Breast epithelium (tissue), 4 donors: Measurements from ENCODE around the gene PPP5C. TPM values are rescaled to one million over a fixed set of nuclear protein-coding genes. Genes with fewer than 3 reads are reported as not detected.
"Not testable (repeated sequence)": the region's sequence is repeated elsewhere in the genome, so short reads cannot be mapped to it uniquely, and the experiment has no call there.

Experiments
- DNase-seq, 2 donors: peaks; one replicate each; pipeline ENCODE4 v3.0.0-alpha.2; 2019; ENCODE audit warnings: low spot score in 2 of 2
- H3K27ac ChIP-seq, 2 donors: fragments of 200-600 bp; sonication (generic) in 1 of 2; one replicate each; pipeline ENCODE4 v1.5.1; 2016 to 2019; ENCODE audit warnings: mild to moderate bottlenecking in 1 of 2
- H3K27me3 ChIP-seq, 2 donors: fragments of 200-600 bp; sonication (generic) in 1 of 2; one replicate each; pipeline versions ENCODE4 v1.5.1 to v1.6.0; 2017 to 2019; ENCODE audit warnings: control low read depth in 1 of 2, mild to moderate bottlenecking in 1 of 2
- H3K36me3 ChIP-seq: fragments of 200-600 bp; one replicate; pipeline ENCODE4 v1.5.1; 2019
- H3K4me1 ChIP-seq, 2 donors: fragments of 200-600 bp; sonication (generic); one replicate each; pipeline ENCODE4 v1.5.1; 2016 to 2019; ENCODE audit warnings: control low read depth in 1 of 2
- H3K4me3 ChIP-seq, 3 donors: fragments of 200-600 bp; sonication (generic); 1 replicate in 2 of 3; 2 replicates in 1 of 3; pipeline ENCODE4 v1.5.1; 2016 to 2019; ENCODE audit warnings: mild to moderate bottlenecking in 3 of 3, moderate library complexity in 2 of 3
- H3K9me3 ChIP-seq, 2 donors: fragments of 200-600 bp; sonication (generic) in 1 of 2; one replicate each; pipeline ENCODE4 v1.5.1; 2016 to 2019; ENCODE audit warnings: control low read depth in 1 of 2
- POLR2A ChIP-seq: fragments of 450-650 bp; IDR thresholded peaks from one replicate; pipeline ENCODE4 v1.6.1; 2016; ENCODE audit warnings: antibody characterized with exemption, mild to moderate bottlenecking, moderate library complexity
- POLR2AphosphoS5 ChIP-seq, 3 donors: sonication (generic); formaldehyde crosslinking; IDR thresholded peaks; one replicate each; pipeline ENCODE4 v1.6.1; 2017; ENCODE audit warnings: antibody characterized with exemption in 3 of 3
- intact Hi-C: fragments of 100-400 bp; cut with DNase I; formaldehyde crosslinking; loops from one replicate; pipeline ENCODE4 v1.15.1; 2023; ENCODE audit warnings: low total_unique reads
- total RNA-seq, 3 donors: library from RNA; depleted of rRNA; stranded (reverse); fragments of >200 nt; gene quantifications; one replicate each; pipeline ENCODE4 v1.1.0, GENCODE V29; 2016
- TF ChIP-seq, protein P1 (sequence below), 3 donors: fragments of 450-650 bp; IDR thresholded peaks; one replicate each; pipeline ENCODE4 v1.5.1; 2016 to 2017; ENCODE audit warnings: antibody characterized with exemption in 3 of 3, mild to moderate bottlenecking in 3 of 3, moderate library complexity in 3 of 3

The PPP5C gene
- total RNA-seq, 3 donors from 2014 or later = 41.3 to 72.4 (median 58.7) TPM

DNA sequence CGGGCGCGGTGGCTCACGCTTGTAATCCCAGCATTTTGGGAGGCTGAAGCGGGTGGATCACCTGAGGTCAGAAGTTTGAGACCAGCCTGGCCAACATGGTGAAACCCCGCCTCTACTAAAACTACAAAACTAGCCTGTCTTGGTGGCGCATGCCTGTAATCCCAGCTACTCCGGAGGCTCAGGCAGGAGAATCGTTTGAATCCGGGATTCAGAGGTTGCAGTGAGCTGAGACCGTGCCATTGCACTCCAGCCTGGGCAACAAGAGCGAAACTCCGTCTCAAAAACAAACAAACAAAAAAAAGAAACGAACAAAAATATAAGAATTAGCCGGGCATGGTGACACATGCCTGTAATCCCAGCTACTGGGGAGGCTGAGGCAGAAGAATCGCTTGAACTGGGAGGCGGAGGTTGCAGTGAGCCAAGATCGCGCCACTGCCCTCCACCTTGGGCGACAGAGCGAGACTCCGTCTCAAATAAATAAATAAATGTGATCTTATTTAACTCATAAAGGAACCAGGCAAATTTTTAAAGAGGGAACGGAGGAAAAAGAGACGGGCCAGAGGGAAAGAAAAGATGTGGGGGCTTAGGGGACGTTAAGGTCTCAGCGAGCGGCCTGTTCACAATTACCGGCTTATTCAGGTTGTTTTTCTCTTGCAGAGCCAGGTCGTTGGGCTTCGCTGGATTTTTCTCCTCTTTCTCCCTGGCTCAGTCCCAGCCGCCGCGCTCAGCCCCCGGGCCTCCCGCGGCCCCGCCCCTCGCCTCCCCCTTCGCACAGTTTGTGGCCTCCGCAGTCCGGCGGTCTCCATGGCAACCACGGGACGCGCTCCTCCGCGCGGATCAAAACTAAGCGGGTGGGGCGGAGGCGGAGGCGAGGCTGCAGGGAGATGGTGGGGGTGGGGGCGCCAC, 69.2 kb downstream of the PPP5C start:
- intact Hi-C loops, H3K36me3 ChIP-seq, H3K9me3 ChIP-seq, H3K27me3 ChIP-seq, H3K4me1 ChIP-seq: not testable (repeated sequence)
- Histone ChIP-seq H3K27ac (peak overlapping the region; percentile 79 to 82), H3K4me3 (peak overlapping the region; percentile 28 to 65 (median 47))
- peak; percentile 76 to 79 for DNase-seq
- TF ChIP-seq POLR2AphosphoS5 (IDR thresholded peaks at IDR 0.05) = peak in 1 of 3 donors; percentile 49

DNA sequence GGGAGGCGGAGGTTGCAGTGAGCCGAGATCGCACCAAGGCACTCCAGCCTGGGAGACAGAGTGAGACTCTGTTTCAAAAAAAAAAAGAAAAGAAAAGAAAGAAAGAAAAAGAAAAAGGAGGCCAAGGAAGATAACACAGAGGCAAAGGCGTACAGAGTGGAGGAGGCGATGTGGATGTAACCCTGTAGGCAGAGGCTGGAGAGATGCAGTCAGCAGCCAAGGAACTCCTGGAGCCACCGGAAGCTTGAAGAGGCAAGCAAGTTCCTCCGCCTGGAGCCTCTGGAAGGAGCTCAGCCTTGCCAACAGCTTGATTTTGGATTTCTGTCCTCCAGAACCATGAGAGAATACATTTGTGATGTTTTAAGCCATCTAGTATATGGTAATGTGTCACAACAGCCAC, 73.2 kb downstream of the PPP5C start:
- no peak for DNase-seq
- H3K9me3 ChIP-seq = no peaks in the 10 kb centered on the region
- H3K4me3 ChIP-seq = no peak overlapping the region
- no peaks in the 10 kb centered on the region for H3K36me3 ChIP-seq
- intact Hi-C loops = no loop called here
- TF ChIP-seq, protein P1, sequence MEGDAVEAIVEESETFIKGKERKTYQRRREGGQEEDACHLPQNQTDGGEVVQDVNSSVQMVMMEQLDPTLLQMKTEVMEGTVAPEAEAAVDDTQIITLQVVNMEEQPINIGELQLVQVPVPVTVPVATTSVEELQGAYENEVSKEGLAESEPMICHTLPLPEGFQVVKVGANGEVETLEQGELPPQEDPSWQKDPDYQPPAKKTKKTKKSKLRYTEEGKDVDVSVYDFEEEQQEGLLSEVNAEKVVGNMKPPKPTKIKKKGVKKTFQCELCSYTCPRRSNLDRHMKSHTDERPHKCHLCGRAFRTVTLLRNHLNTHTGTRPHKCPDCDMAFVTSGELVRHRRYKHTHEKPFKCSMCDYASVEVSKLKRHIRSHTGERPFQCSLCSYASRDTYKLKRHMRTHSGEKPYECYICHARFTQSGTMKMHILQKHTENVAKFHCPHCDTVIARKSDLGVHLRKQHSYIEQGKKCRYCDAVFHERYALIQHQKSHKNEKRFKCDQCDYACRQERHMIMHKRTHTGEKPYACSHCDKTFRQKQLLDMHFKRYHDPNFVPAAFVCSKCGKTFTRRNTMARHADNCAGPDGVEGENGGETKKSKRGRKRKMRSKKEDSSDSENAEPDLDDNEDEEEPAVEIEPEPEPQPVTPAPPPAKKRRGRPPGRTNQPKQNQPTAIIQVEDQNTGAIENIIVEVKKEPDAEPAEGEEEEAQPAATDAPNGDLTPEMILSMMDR (IDR thresholded peaks at IDR 0.05) = no peak
- TF ChIP-seq POLR2A (no peak), POLR2AphosphoS5 (IDR thresholded peaks at IDR 0.05) (no peak)
- no peak overlapping the region for H3K27ac ChIP-seq
- no peaks in the 10 kb centered on the region for H3K4me1 ChIP-seq
- H3K27me3 ChIP-seq = no peaks in the 10 kb centered on the region

DNA sequence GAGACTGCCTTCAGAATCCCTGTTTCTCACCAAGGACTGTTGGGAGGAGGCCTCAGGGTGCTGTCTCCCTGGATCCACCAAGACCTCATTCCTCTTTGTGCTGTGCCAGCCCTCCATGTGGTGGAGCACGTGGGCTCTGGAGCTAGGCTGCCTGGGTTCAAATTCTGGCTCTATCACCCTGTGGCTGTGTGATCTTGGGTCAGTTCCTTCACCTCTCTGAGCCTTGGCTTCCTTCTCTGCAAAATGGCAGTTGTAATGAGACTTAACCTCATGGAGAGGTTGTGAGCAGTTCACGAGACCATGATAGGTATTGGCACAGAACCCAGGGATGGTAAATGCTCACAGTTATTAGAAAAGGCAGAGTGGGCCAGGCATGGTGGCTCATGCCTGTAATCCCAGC, 75.5 kb downstream of the PPP5C start:
- Histone ChIP-seq H3K4me1 (no peaks in the 10 kb centered on the region), H3K27ac (no peak overlapping the region), H3K4me3 (no peak overlapping the region), H3K27me3 (no peaks in the 10 kb centered on the region), H3K9me3 (no peaks in the 10 kb centered on the region), H3K36me3 (no peaks in the 10 kb centered on the region)
- DNase-seq = no peak
- TF ChIP-seq POLR2AphosphoS5 (IDR thresholded peaks at IDR 0.05) = no peak
- TF ChIP-seq POLR2A = no peak
- TF ChIP-seq, protein P1 (IDR thresholded peaks at IDR 0.05) = no peak
- intact Hi-C loops = no loop called here

DNA sequence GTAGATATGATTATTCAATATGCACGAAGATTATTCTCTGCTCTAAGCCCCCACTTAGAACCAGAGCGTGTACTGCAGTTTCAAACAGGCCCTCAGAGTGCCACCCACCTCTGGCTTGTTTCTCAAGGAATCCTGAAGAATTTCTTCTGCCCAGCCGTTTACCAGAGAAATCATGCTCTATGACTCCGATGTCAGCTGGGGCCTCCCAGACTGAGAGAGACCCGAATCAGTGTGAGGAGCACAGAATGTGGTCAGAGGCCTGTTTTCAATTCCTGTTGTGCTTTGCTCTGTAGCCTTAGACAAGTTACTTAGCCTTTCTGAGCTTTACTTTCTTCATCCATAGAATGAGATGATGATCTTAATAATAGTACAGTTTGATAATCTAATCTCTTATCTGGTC, 76.3 kb downstream of the PPP5C start:
- Histone ChIP-seq H3K36me3 (no peaks in the 10 kb centered on the region), H3K27me3 (no peaks in the 10 kb centered on the region), H3K9me3 (no peaks in the 10 kb centered on the region), H3K27ac (no peak overlapping the region), H3K4me3 (no peak overlapping the region), H3K4me1 (no peaks in the 10 kb centered on the region)
- no peak for DNase-seq
- intact Hi-C loops = no loop called here
- TF ChIP-seq POLR2A (no peak), POLR2AphosphoS5 (IDR thresholded peaks at IDR 0.05) (no peak)
- TF ChIP-seq, protein P1 (IDR thresholded peaks at IDR 0.05) = no peak

DNA sequence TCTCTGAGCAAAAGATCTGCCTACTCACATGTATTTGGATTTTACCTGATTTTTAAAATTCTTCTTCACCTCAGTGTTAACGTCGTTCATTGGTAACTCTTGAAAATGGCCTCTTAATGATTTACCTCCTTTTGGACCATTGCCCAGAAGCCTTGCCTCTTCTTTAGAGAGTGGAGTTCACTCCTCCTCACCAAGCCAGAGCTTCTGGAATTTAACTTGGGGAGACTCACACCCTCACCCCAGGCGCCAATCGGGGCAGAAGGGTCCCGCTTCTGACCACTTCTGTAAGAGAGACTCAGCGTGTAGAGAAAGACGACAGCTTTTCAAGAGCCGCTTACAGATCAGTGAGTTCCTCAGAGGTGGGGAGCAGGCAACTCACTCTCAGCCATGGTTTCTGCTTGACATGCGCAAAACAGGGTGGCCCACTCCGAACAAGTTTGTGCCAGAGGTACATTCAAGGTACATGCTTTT, 79.2 kb downstream of the PPP5C start:
- Histone ChIP-seq H3K4me3 (peak overlapping the region; percentile 51 to 71 (median 59)), H3K4me1 (peaks cover 0 to 3% of the 10 kb centered on the region in 2 donors), H3K9me3 (no peaks in the 10 kb centered on the region), H3K27me3 (no peaks in the 10 kb centered on the region), H3K36me3 (no peaks in the 10 kb centered on the region), H3K27ac (peak overlapping the region; percentile 60 to 72)
- no peak for TF ChIP-seq POLR2AphosphoS5 (IDR thresholded peaks at IDR 0.05)
- TF ChIP-seq, protein P1 (IDR thresholded peaks at IDR 0.05) = no peak
- no peak for TF ChIP-seq POLR2A
- DNase-seq = no peak
- intact Hi-C loops = loop anchor here (2.0 kb wide), 1 partner anchor 73 kb away; no protein-coding TSS in a partner anchor
